IPS-18a (cell line): ENCODE data around the gene GSS.

Source experiments
- H3K27ac ChIP-seq: one replicate; pipeline ENCODE4 v1.5.1; 2013; ENCODE audit warnings: low read length
- H3K27me3 ChIP-seq: one replicate; pipeline ENCODE4 v1.6.1; 2013; ENCODE audit warnings: mild to moderate bottlenecking, low read length; ENCODE audit not compliant: control insufficient read depth, insufficient read depth
- H3K36me3 ChIP-seq: one replicate; pipeline ENCODE4 v1.6.1; 2013; ENCODE audit warnings: low read depth, low read length; ENCODE audit not compliant: control insufficient read depth
- H3K4me1 ChIP-seq: one replicate; pipeline ENCODE4 v1.6.1; 2013; ENCODE audit warnings: low read depth, low read length; ENCODE audit not compliant: control insufficient read depth
- H3K4me3 ChIP-seq: one replicate; pipeline ENCODE4 v1.5.1; 2013; ENCODE audit warnings: low read length
- H3K9ac ChIP-seq: one replicate; pipeline ENCODE4 v1.6.1; 2013; ENCODE audit warnings: mild to moderate bottlenecking, low read length, moderate library complexity
- H3K9me3 ChIP-seq: one replicate; pipeline ENCODE4 v1.6.1; 2013; ENCODE audit warnings: low read depth, low read length; ENCODE audit not compliant: control insufficient read depth

Gene GSS

GRCh38 chr20:34999021-34999451 lies 43.4 kb upstream of the GSS start:
- no peak overlapping the region for H3K27ac ChIP-seq
- H3K36me3 ChIP-seq: peaks cover 24% of the 10 kb centered on the region

GRCh38 chr20:34998331-34998950 lies 42.8 kb upstream of the GSS start:
- Histone ChIP-seq H3K9ac (no peak overlapping the region), H3K27ac (no peak overlapping the region), H3K4me3 (no peak overlapping the region), H3K9me3 (no peaks in the 10 kb centered on the region), H3K27me3 (no peaks in the 10 kb centered on the region), H3K36me3 (peaks cover 19% of the 10 kb centered on the region), H3K4me1 (no peaks in the 10 kb centered on the region)

More at GRCh38 chr20:34999021-34999451, 43.4 kb upstream of the GSS start:
- no peaks in the 10 kb centered on the region for H3K9me3 ChIP-seq
- no peak overlapping the region for H3K4me3 ChIP-seq
- no peaks in the 10 kb centered on the region for H3K4me1 ChIP-seq
- no peaks in the 10 kb centered on the region for H3K27me3 ChIP-seq
- H3K9ac ChIP-seq: no peak overlapping the region

GRCh38 chr20:34997774-34998173 lies 42.2 kb upstream of the GSS start:
- Histone ChIP-seq H3K4me3 (no peak overlapping the region), H3K36me3 (peaks cover 13% of the 10 kb centered on the region), H3K9me3 (no peaks in the 10 kb centered on the region)

GRCh38 chr20:34997131-34997561 lies 41.5 kb upstream of the GSS start:
- H3K4me1 ChIP-seq: no peaks in the 10 kb centered on the region
- H3K9me3 ChIP-seq: no peaks in the 10 kb centered on the region
- H3K36me3 ChIP-seq: peaks cover 10% of the 10 kb centered on the region
- no peak overlapping the region for H3K4me3 ChIP-seq
- H3K27me3 ChIP-seq: no peaks in the 10 kb centered on the region
- H3K9ac ChIP-seq: no peak overlapping the region
- no peak overlapping the region for H3K27ac ChIP-seq

More at GRCh38 chr20:34997774-34998173, 42.2 kb upstream of the GSS start:
- Histone ChIP-seq H3K27ac (no peak overlapping the region), H3K9ac (no peak overlapping the region), H3K27me3 (no peaks in the 10 kb centered on the region), H3K4me1 (no peaks in the 10 kb centered on the region)

GRCh38 chr20:34996243-34997028 lies 40.8 kb upstream of the GSS start:
- H3K27me3 ChIP-seq: no peaks in the 10 kb centered on the region
- peaks cover 6% of the 10 kb centered on the region for H3K36me3 ChIP-seq
- H3K4me3 ChIP-seq: no peak overlapping the region
- H3K27ac ChIP-seq: no peak overlapping the region
- H3K4me1 ChIP-seq: no peaks in the 10 kb centered on the region
- no peak overlapping the region for H3K9ac ChIP-seq
- H3K9me3 ChIP-seq: no peaks in the 10 kb centered on the region

- no peaks in the 10 kb centered on the region for H3K4me1 ChIP-seq
- H3K9me3 ChIP-seq: no peaks in the 10 kb centered on the region
- no peaks in the 10 kb centered on the region for H3K27me3 ChIP-seq
- no peak overlapping the region for H3K27ac ChIP-seq
- no peak overlapping the region for H3K4me3 ChIP-seq
- H3K36me3 ChIP-seq: peaks cover 2% of the 10 kb centered on the region
- no peak overlapping the region for H3K9ac ChIP-seq
These were observed 40.1 kb upstream of the GSS start for GRCh38 chr20:34995696-34996095.

GRCh38 chr20:34995192-34995591 lies 39.6 kb upstream of the GSS start:
- no peaks in the 10 kb centered on the region for H3K9me3 ChIP-seq
- no peak overlapping the region for H3K27ac ChIP-seq
- H3K9ac ChIP-seq: no peak overlapping the region
- H3K36me3 ChIP-seq: no peaks in the 10 kb centered on the region
- H3K4me3 ChIP-seq: no peak overlapping the region
- H3K27me3 ChIP-seq: no peaks in the 10 kb centered on the region
- H3K4me1 ChIP-seq: no peaks in the 10 kb centered on the region

- H3K9ac ChIP-seq: no peak overlapping the region
- no peak overlapping the region for H3K27ac ChIP-seq
- no peaks in the 10 kb centered on the region for H3K27me3 ChIP-seq
- no peaks in the 10 kb centered on the region for H3K9me3 ChIP-seq
- H3K4me1 ChIP-seq: no peaks in the 10 kb centered on the region
- no peak overlapping the region for H3K4me3 ChIP-seq
- no peaks in the 10 kb centered on the region for H3K36me3 ChIP-seq
These were observed 39.0 kb upstream of the GSS start for GRCh38 chr20:34994509-34995131.

- no peak overlapping the region for H3K9ac ChIP-seq
- no peaks in the 10 kb centered on the region for H3K9me3 ChIP-seq
- H3K4me1 ChIP-seq: no peaks in the 10 kb centered on the region
- no peaks in the 10 kb centered on the region for H3K27me3 ChIP-seq
- H3K4me3 ChIP-seq: no peak overlapping the region
- no peak overlapping the region for H3K27ac ChIP-seq
- H3K36me3 ChIP-seq: no peaks in the 10 kb centered on the region
These were observed 38.4 kb upstream of the GSS start for GRCh38 chr20:34993941-34994508.

- Histone ChIP-seq H3K27ac (no peak overlapping the region), H3K27me3 (no peaks in the 10 kb centered on the region), H3K4me1 (no peaks in the 10 kb centered on the region), H3K9me3 (no peaks in the 10 kb centered on the region), H3K9ac (no peak overlapping the region), H3K36me3 (no peaks in the 10 kb centered on the region), H3K4me3 (no peak overlapping the region)
These were observed 37.3 kb upstream of the GSS start for GRCh38 chr20:34992751-34993417.

GRCh38 chr20:34990661-34991214 lies 35.1 kb upstream of the GSS start:
- Histone ChIP-seq H3K9me3 (no peaks in the 10 kb centered on the region), H3K27ac (no peak overlapping the region), H3K27me3 (no peaks in the 10 kb centered on the region), H3K4me3 (no peak overlapping the region), H3K36me3 (no peaks in the 10 kb centered on the region), H3K9ac (no peak overlapping the region), H3K4me1 (no peaks in the 10 kb centered on the region)
